CD4-positive, alpha-beta T cell treated with Interleukin-6 for 4 hours (primary cell): ENCODE data around the gene ANKS4B.

ENCODE experiments used
- DNase-seq: peaks from one replicate; pipeline ENCODE4 v3.0.0-alpha.2; 2020; ENCODE audit warnings: mixed read lengths

ANKS4B gene

GRCh38 chr16:21301168-21301894, 67.8 kb downstream of the ANKS4B start:
- DNase-seq = peak; percentile 52

- DNase-seq = no peak
These were observed 68.4 kb downstream of the ANKS4B start for GRCh38 chr16:21301895-21302291.

GRCh38 chr16:21302454-21302853, 69.0 kb downstream of the ANKS4B start:
- DNase-seq = no peak

GRCh38 chr16:21302898-21303528, 69.5 kb downstream of the ANKS4B start:
- DNase-seq = no peak
